A204.1 (cell line): ENCODE data around the gene PDZD2.
"Not testable (repeated sequence)": the region's sequence is repeated elsewhere in the genome, so short reads cannot be mapped to it uniquely, and the experiment has no call there.

ENCODE experiments used
- FAIRE-seq: peaks from 2 replicates; lab custom pipeline; 2012; peaks lifted over from hg19 to GRCh38; lab: Jason Lieb, UNC

The PDZD2 gene

GRCh38 chr5:32044939-32045338 lies 406.0 kb downstream of the PDZD2 start:
- FAIRE-seq = no peak

- no peak for FAIRE-seq
Measured at GRCh38 chr5:32047056-32047455, 408.1 kb downstream of the PDZD2 start.

- FAIRE-seq = no peak
Measured at GRCh38 chr5:32051796-32052195, 412.9 kb downstream of the PDZD2 start.

DNA sequence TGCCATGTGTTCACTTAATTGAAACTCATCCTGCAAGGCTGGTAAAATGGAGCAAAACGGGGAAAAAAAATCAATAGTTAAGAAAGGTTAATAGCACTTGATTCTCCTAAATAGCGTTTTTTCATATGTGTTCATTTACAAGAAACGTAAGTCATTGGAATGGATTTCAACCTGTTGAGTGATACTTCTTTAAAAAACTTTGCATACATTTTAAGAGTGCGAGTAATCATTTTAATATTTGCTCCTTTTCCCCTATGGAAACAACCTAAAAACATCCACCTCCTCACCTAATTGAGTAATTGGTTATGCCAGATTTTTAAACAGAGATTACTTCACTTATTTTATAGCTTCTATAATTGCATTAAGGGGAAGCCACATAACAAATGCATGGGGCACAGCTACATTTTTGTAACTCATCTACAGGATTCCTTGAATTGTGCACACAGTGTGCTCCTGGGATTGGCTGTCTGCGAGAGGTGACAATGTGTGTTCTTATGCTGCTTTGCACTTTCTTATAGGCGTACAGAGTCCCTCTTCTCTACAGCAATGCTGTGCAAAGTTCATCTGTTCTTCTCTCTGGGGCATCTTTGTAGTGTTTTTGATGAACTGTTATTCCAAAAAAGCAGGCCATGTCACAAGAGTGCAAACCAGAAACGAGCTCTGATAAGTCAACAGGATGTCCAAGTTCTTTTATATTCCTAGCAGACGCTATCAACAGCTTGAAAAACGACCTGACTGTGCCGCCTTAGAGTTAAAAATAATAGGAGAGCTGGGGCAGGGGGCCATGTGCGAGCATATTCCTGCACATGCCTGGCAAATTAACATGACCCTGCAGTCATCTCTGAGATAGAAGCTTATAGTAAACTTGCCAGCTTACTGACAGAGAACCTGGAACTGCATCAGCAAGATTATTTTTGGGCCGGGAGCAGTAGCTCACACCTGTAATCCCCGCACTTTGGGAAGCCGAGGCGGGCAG lies 417.2 kb downstream of the PDZD2 start:
- no peak for FAIRE-seq

GRCh38 chr5:32057187-32058096 lies 418.5 kb downstream of the PDZD2 start:
- no peak for FAIRE-seq

DNA sequence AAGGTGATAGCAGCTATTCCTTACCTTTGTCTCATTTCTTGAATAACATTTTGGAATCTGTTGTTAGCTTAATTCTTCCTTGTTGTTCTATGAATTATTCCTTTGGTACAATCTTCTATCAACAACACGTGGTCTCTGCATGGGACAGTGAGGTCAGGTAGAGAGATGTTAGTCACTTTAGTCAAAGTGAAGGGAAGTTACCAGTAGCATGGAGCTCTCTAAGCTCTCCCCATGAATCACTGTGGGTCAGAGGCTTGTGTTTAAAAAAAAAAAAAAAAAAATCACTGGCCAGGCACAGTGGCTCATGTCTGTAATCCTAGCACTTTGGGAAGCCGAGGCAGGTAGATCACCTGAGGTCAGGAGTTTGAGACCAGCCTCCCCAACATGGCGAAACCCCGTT lies 419.2 kb downstream of the PDZD2 start:
- no peak for FAIRE-seq

GRCh38 chr5:32058997-32059396 lies 420.1 kb downstream of the PDZD2 start:
- no peak for FAIRE-seq

- FAIRE-seq = no peak
Measured at GRCh38 chr5:32059761-32060530, 421.0 kb downstream of the PDZD2 start.

DNA sequence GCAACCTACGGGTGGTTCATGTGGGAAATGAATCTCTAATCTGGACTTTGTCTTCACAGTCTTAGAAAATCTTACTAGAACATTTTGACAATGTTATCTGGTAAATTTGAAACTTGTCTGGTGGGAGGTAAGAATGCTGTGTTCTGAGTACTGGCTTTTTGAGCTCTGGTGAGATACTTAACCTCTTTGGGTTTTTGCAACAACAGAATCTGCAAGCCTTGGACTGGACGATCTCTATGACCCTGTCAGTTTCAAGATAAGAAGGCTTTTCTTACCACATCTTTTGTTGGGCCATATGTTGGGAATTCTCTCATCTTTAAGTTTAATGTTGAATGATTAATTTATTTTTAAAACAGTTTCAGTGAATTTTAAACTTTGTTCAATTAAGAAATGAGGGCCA lies 422.3 kb downstream of the PDZD2 start:
- FAIRE-seq = no peak

DNA sequence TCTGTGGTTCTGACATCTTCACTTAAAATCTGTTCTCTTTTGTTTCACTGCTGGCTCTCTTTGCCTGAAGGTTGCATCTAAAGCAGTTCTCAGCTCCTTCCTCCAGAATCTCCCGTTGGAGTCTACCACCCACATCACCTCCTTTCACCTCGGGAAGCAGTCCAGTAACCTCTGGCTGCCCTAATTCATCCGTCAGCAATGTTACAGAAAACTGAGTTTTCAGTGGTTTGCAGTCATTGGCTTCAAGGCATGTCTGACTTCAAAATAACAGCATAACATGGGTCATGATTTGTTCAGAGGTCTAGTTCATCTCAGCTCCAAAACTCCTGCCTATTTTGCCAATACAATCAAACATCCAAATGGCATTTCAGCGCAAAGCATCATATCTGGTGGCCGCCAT lies 427.5 kb downstream of the PDZD2 start:
- no peak for FAIRE-seq

DNA sequence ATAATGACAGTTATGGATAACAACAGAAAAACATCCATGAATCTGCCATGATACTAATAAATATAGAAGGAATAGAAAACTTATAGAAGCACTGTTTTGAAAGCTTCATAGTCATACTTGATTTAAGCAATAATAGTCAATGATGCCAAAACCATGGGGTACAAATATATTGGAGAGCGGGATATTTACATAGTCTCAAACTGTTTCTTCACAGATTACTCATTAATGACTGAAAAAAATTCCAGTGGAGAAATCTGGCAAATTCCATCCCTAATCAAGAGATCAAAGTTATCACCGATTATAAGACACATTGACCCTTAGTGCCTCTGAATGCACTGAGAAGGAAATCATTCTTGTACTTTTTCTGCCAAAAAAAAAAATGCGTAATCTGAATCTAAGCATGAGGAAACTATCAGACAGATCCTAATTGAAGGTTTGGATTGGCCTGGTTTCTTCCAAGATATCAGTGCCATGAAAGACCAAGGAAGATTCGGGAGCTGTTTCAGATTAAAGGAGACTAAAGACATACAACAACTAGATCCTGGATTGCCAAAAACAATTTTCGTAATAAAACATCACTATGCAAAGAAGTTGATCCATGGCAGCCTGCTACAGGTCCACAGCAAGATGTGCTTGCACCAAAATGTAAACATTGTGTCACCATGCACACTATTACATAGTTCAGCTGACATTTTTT lies 429.0 kb downstream of the PDZD2 start:
- FAIRE-seq = no peak

DNA sequence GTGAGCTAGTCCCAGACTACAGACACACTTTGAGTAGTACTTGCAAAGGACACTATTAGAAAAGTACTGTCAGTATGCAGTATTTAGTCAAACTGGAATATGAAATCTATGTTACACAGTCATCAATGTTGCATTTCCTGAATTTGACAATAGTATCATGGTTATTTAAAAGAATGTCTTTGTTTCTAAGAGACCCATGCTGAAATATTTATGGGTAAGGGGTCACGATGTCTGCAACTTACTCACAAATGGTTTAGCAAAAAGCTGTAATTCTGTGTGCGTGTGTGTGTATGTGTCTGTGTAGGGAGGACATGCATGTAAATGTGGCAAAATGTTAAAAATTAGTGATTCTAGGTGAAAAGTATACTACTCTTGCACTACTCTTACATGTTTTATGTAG lies 429.6 kb downstream of the PDZD2 start:
- FAIRE-seq = no peak

DNA sequence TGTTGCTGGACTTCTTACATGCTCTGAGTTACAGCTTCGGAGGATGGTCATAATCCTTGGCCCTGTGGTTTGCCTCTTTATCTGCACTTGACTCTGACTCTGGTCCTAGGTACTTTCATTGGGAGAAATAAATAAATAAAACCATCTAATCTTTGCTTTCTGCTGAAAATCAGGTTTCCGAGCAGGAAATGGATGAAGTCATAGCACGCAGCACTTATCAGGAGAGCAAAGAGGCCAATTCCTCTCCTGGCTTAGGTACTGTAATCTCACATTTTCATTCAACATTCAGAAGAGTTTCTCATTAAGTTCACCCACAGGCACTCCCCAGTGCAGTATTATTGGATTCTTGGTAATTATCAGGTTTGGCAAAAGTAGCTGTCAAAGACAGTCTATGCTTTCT lies 430.5 kb downstream of the PDZD2 start:
- no peak for FAIRE-seq

- no peak for FAIRE-seq
Measured at GRCh38 chr5:32071351-32071944, 432.5 kb downstream of the PDZD2 start.

GRCh38 chr5:32072054-32072453 lies 433.1 kb downstream of the PDZD2 start:
- no peak for FAIRE-seq

- no peak for FAIRE-seq
Measured at GRCh38 chr5:32074401-32074800, 435.5 kb downstream of the PDZD2 start.

DNA sequence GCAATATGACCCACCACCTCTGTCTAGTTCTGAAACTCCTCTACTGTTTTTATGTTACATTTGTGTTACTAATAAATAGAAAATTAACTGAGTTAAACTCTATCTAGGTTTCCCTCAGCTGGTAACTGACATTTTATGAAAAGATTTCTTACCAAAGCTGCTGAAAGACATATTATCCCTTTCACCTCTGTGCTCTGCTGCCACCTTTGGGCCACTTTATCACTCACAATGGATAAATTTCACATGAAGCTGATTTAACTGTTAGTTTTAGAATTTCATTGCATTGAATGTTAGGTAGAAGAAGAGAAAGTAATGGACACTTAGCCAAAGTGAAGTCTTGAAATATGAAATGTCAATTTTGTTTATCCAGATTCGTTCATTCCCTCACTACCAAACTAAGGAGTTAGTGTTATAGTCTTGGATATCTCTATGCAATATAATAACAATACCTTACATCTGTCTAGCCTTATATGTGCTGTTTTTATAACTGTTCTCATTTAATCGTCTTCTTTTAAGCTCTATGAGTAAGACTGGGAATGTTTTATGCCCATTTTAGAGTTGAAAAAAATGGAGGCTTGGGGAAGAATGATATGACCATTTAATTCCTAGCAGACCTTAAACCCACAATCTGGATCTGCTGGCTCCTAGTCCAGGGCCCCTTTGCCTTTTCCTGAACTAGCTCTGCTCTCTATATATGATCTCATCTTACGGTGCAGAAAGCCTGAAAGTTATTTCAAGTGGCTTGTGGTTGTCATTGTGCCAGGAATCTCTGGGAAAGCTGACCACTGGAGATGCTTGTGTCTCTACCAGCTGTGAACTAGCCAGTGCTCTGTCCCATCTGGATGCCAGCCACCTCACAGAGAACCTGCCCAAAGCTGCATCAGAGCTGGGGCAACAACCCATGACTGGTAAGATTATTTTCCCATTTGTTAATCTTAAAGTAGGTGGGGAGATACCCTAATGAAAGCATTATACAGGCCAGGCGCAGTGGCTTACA lies 438.1 kb downstream of the PDZD2 start:
- FAIRE-seq = peak; percentile 91

DNA sequence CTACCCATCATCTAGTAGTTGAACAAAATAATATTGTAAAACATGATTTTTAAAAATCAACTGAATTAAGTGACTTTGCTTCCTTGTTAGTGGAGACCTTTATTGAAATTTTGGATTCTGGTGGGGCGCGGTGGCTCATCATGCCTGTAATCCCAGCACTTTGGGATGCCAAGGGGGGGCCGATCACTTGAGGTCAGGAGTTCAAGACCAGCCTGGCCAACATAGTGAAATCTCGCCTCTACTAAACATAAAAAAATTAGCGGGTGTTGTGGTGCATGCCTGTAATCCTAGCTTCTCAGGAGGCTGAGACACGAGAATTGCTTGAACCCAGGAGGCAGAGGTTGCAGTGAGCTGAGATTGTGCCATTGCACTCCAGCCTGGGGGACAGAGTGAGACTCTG lies 439.9 kb downstream of the PDZD2 start:
- not testable (repeated sequence) for FAIRE-seq

- FAIRE-seq = not testable (repeated sequence)
Measured at GRCh38 chr5:32080565-32080964, 441.6 kb downstream of the PDZD2 start.

DNA sequence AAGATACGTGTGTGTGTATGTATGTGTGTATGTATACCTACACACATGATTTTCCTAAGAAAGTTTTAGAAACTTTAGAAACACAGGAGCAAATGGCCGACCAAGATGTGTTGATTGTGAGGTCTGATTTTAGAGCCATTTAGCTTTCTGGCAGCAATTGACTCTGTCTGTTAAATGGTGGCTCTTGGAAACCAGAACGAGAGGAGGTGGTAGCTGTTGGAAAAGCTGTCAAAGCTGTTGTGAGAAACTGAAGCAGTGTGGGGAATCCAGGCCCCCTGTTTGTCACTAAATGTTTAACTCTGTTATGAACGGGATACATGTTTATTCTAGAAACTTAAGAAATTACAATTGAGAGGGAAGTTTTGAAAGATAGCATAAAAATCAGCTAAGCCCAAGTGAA lies 443.8 kb downstream of the PDZD2 start:
- FAIRE-seq = no peak
